Ascending aorta (tissue), 2 donors: ENCODE data around the gene GOLGA3. TPM values are rescaled to one million over a fixed set of nuclear protein-coding genes. Genes with fewer than 3 reads are reported as not detected.
A peak's percentile ranks its signal among the peaks of the same experiment; 100 is the strongest.
"Not testable (repeated sequence)": the region's sequence is repeated elsewhere in the genome, so short reads cannot be mapped to it uniquely, and the experiment has no call there.

Experiments used
- DNase-seq, 2 donors: peaks; one replicate each; pipeline ENCODE4 v3.0.0-alpha.2; 2019; ENCODE audit warnings: low spot score in 2 of 2
- H3K27ac ChIP-seq, 2 donors: fragments of 200-600 bp; sonication (generic); one replicate each; pipeline ENCODE4 v1.5.1; 2016 to 2017; ENCODE audit warnings: mild to moderate bottlenecking in 1 of 2
- H3K27me3 ChIP-seq: fragments of 200-600 bp; sonication (generic); one replicate; pipeline ENCODE4 v1.5.1; 2017
- H3K36me3 ChIP-seq, 2 donors: fragments of 200-600 bp; sonication (generic); one replicate each; pipeline ENCODE4 v1.5.1; 2016
- H3K4me1 ChIP-seq, 2 donors: fragments of 200-600 bp; sonication (generic); one replicate each; pipeline ENCODE4 v1.5.1; 2016 to 2017; ENCODE audit warnings: mild to moderate bottlenecking in 1 of 2
- H3K4me3 ChIP-seq, 2 donors: fragments of 200-600 bp; sonication (generic); one replicate each; pipeline ENCODE4 v1.5.1; 2016 to 2017; ENCODE audit warnings: mild to moderate bottlenecking in 1 of 2
- H3K9me3 ChIP-seq, 2 donors: fragments of 200-600 bp; sonication (generic); one replicate each; pipeline ENCODE4 v1.5.1; 2016
- intact Hi-C: fragments of 100-400 bp; cut with DNase I; formaldehyde crosslinking; loops from one replicate; pipeline ENCODE4 v1.15.1; 2023
- total RNA-seq: library from RNA; depleted of rRNA; stranded (reverse); fragments of >200 nt; gene quantifications from one replicate; pipeline ENCODE4 v1.1.0, GENCODE V29; 2016
- TF ChIP-seq, protein P1 (sequence below), 3 experiments: fragments of 200-600 bp in 2 of 3; fragments of 450-650 bp in 1 of 3; sonication (generic) in 2 of 3; IDR thresholded peaks; one replicate each; pipeline ENCODE4 v1.5.1; 2016 to 2019; ENCODE audit warnings: antibody characterized with exemption in 3 of 3, mild to moderate bottlenecking in 1 of 3, moderate library complexity in 1 of 3

GOLGA3 gene
- total RNA-seq, 1 donor from 2014 or later: 173 TPM

- DNase-seq: no peak
- Histone ChIP-seq H3K4me3 (no peak overlapping the region), H3K27ac (no peak overlapping the region), H3K36me3 (peaks cover 0 to 1% of the 10 kb centered on the region in 2 donors), H3K4me1 (peaks cover 13 to 18% of the 10 kb centered on the region in 2 donors), H3K9me3 (no peaks in the 10 kb centered on the region), H3K27me3 (no peaks in the 10 kb centered on the region)
- intact Hi-C loops: loop anchor here (5.0 kb wide), 3 partner anchors 123 to 277 kb away; partner anchors contain the start of gene CHFR
- TF ChIP-seq, protein P1, sequence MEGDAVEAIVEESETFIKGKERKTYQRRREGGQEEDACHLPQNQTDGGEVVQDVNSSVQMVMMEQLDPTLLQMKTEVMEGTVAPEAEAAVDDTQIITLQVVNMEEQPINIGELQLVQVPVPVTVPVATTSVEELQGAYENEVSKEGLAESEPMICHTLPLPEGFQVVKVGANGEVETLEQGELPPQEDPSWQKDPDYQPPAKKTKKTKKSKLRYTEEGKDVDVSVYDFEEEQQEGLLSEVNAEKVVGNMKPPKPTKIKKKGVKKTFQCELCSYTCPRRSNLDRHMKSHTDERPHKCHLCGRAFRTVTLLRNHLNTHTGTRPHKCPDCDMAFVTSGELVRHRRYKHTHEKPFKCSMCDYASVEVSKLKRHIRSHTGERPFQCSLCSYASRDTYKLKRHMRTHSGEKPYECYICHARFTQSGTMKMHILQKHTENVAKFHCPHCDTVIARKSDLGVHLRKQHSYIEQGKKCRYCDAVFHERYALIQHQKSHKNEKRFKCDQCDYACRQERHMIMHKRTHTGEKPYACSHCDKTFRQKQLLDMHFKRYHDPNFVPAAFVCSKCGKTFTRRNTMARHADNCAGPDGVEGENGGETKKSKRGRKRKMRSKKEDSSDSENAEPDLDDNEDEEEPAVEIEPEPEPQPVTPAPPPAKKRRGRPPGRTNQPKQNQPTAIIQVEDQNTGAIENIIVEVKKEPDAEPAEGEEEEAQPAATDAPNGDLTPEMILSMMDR (IDR thresholded peaks at IDR 0.05): no peak
Measured at GRCh38 chr12:132764231-132764630, 64.4 kb downstream of the GOLGA3 start.

- Histone ChIP-seq H3K4me1 (peaks cover 13 to 18% of the 10 kb centered on the region in 2 donors), H3K27me3 (no peaks in the 10 kb centered on the region), H3K4me3 (peak overlapping the region; percentile 97 to 100), H3K27ac (peak overlapping the region; percentile 97 to 99), H3K36me3 (peaks cover 0 to 3% of the 10 kb centered on the region in 2 donors), H3K9me3 (no peaks in the 10 kb centered on the region)
- peak in 1 of 2 donors; percentile 87 for DNase-seq
- TF ChIP-seq, protein P1 (IDR thresholded peaks at IDR 0.05): no peak
- intact Hi-C loops: loop anchor here (1.0 to 5.0 kb wide), 6 partner anchors 52 to 275 kb away; partner anchors contain the start of genes CHFR, GOLGA3, PGAM5 and POLE
Measured at GRCh38 chr12:132761921-132762583, 66.6 kb downstream of the GOLGA3 start.

DNA sequence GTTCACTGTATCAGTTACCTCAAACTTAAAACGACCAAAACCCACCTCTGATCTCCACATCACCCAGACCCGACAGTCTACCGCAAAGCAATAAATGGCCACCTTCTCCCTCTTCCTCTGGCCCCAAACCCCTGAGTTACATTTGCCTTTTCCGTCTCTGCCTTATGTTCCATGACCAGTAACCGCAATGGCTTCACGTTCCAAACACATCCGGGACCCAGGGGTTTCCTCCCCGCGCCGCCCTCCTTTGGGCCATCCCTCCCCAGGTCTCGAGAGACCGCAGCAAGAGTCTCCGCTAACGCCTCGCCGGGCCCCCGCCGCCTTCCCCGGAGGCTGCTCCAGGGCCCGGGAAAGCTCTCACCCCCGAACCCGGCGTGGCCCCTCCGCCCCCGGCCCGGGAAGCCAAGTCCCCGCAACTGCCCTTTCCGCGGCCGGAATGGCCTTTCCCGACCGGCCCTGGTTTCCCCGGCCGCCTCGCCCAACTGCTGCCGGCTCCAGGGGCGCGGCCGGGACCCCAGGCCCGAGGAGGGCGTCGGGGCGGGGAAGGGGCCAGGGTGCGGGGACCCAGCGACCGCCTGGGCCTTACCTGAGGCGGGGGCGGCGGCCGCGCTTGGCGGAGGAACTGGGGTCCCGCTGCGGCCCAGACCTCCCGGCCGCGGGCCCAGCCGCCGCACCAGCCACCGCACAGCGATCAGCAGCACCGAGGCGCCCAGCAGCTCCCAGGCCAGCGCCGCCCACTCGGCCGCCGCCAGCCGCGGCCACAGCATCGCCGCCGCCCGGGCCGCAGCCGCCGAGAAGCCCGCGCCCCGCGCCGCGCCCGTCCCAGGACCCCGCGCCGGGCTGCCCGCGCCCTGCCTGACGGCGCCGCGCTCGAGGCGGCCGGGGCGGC lies 67.4 kb downstream of the GOLGA3 start, which contains the start of gene ANKLE2:
TSS of gene ANKLE2 (minus strand) at position 801 of the 889 bp plus-strand sequence. CDS start at position 767, 34 bp downstream.
- Histone ChIP-seq H3K9me3 (no peaks in the 10 kb centered on the region), H3K27me3 (no peaks in the 10 kb centered on the region), H3K36me3 (peaks cover 3 to 6% of the 10 kb centered on the region in 2 donors), H3K4me3 (peak within 1 kb of the TSS; percentile 100), H3K27ac (peak within 1 kb of the TSS; percentile 97 to 99), H3K4me1 (peaks cover 13% of the 10 kb centered on the region in 2 donors)
- TF ChIP-seq, protein P1 (IDR thresholded peaks at IDR 0.05): no peak
- intact Hi-C loops: loop anchor here (1.0 to 5.0 kb wide), 6 partner anchors 51 to 274 kb away; partner anchors contain the start of genes CHFR, GOLGA3, PGAM5 and POLE
- peak in 1 of 2 donors; percentile 73 for DNase-seq

GRCh38 chr12:132759359-132759758 lies 69.3 kb downstream of the GOLGA3 start:
- Histone ChIP-seq H3K9me3 (no peaks in the 10 kb centered on the region), H3K4me1 (peaks cover 12 to 13% of the 10 kb centered on the region in 2 donors), H3K4me3 (no peak overlapping the region), H3K27ac (peak overlapping the region in 1 of 2 donors; percentile 95), H3K27me3 (no peaks in the 10 kb centered on the region), H3K36me3 (peaks cover 19 to 21% of the 10 kb centered on the region in 2 donors)
- intact Hi-C loops: no loop called here
- DNase-seq: no peak
- TF ChIP-seq, protein P1 (IDR thresholded peaks at IDR 0.05): no peak

DNA sequence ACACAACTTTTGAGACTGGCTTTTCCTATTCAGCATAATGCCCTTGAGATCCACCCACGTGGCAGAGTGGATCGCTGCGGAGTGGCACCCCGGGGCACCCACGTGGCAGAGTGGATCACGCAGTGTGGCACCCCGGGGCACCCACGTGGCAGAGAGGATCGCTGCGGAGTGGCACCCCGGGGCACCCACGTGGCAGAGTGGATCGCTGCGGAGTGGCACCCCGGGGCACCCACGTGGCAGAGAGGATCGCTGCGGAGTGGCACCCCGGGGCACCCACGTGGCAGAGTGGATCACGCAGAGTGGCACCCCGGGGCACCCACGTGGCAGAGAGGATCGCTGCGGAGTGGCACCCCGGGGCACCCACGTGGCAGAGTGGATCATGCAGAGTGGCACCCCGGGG lies 69.8 kb downstream of the GOLGA3 start:
- H3K9me3 ChIP-seq, DNase-seq, H3K4me3 ChIP-seq, intact Hi-C loops, H3K27me3 ChIP-seq, H3K27ac ChIP-seq: not testable (repeated sequence)
- H3K4me1 ChIP-seq: peaks cover 12 to 13% of the 10 kb centered on the region in 2 donors
- peaks cover 24 to 27% of the 10 kb centered on the region in 2 donors for H3K36me3 ChIP-seq
